GM23338 (cell line): ENCODE data around the gene SYNDIG1.

ENCODE experiments used
- CTCF ChIP-seq, 2 experiments: fragments of 200-600 bp in 1 of 2; sonication (generic) in 1 of 2; conservative IDR thresholded peaks; 2 replicates each; pipeline versions ENCODE4 v1.5.1 to v1.6.1; 2016 to 2017; ENCODE audit warnings: antibody characterized with exemption in 2 of 2, low read depth in 2 of 2, mild to moderate bottlenecking in 2 of 2, moderate library complexity in 1 of 2
- EZH2 ChIP-seq: fragments of 200-600 bp; sonication (generic); IDR thresholded peaks from one replicate; pipeline ENCODE4 v1.8.0; 2017; ENCODE audit warnings: antibody characterized with exemption, mild to moderate bottlenecking, low read depth; ENCODE audit not compliant: unreplicated experiment
- EZH2phosphoT487 ChIP-seq: fragments of 200-600 bp; sonication (generic); IDR thresholded peaks from one replicate; pipeline ENCODE4 v1.8.1; 2018; ENCODE audit warnings: antibody characterized with exemption; ENCODE audit not compliant: unreplicated experiment
- POLR2AphosphoS5 ChIP-seq: IDR thresholded peaks from 2 replicates; pipeline ENCODE4 v1.6.1; 2016; ENCODE audit warnings: antibody characterized with exemption, low read depth
- REST ChIP-seq: IDR thresholded peaks from one replicate; pipeline ENCODE4 v1.6.1; 2018; ENCODE audit warnings: antibody characterized with exemption; ENCODE audit not compliant: unreplicated experiment
- STAT1 ChIP-seq: IDR thresholded peaks from one replicate; pipeline ENCODE4 v1.6.1; 2016; ENCODE audit warnings: antibody characterized with exemption; ENCODE audit not compliant: unreplicated experiment
- ZNF331 ChIP-seq: fragments of 250-450 bp; sonication (Bioruptor Pico); IDR thresholded peaks from 2 replicates; pipeline ENCODE4 v1.5.0; 2020; ENCODE audit warnings: low read depth, mild to moderate bottlenecking, moderate library complexity

GRCh38 chr20:24506696-24507095, 37.3 kb downstream of the SYNDIG1 start:
- TF ChIP-seq POLR2AphosphoS5 (no peak), CTCF (conservative IDR thresholded peaks at IDR 0.05; ENCODE audit: low read depth in 2 of 2) (no peak), EZH2 (no peak), REST (no peak), STAT1 (no peak), ZNF331 (CRISPR knock-in tag) (no peak), EZH2phosphoT487 (no peak)
